ENCODE data around the gene HYCC1. TPM values are rescaled to one million over a fixed set of nuclear protein-coding genes. Genes with fewer than 3 reads are reported as not detected.
A peak's percentile ranks its signal among the peaks of the same experiment; 100 is the strongest.

HYCC1 gene
- total and polyA plus RNA-seq, 2 experiments from 2014 or later: 55.4 to 181 TPM

- DNase-seq (ENCODE audit: low spot score) (no peak), ATAC-seq (no peak)
- Histone ChIP-seq H3K27me3 (ENCODE audit: insufficient read depth) (no peaks in the 10 kb centered on the region; the same call in 1 of the 2 replicates), H3K4me1 (ENCODE audit: insufficient read depth) (no peaks in the 10 kb centered on the region), H3K9me2 (ENCODE audit: insufficient read depth) (peaks cover 4% of the 10 kb centered on the region; the same call in 1 of the 2 replicates), H3K79me2 (replicated peaks; ENCODE audit: insufficient read depth) (no peaks in the 10 kb centered on the region), H2AFZ (peak overlapping the region; percentile 75; the same call in 1 of the 2 replicates), H3K4me3 (no peak overlapping the region), H3K4me2 (no peak overlapping the region), H3K27ac (ENCODE audit: low read depth) (no peak overlapping the region), H3F3A (replicated peaks; ENCODE audit: low read depth) (no peaks in the 10 kb centered on the region), H3K36me3 (ENCODE audit: insufficient read depth) (no peaks in the 10 kb centered on the region), H4K20me1 (replicated peaks; ENCODE audit: insufficient read depth) (no peaks in the 10 kb centered on the region)
- Mint-ChIP-seq H3K27ac (no peak overlapping the region), H3K4me3 (no peak overlapping the region), H3K36me3 (ENCODE audit: low read depth) (no peaks in the 10 kb centered on the region), H3K27me3 (ENCODE audit: insufficient read depth, low read depth, poor library complexity) (no peaks in the 10 kb centered on the region), H3K4me1 (no peaks in the 10 kb centered on the region), H3K9me3 (no peaks in the 10 kb centered on the region)
- TF ChIP-seq CTCF (conservative IDR thresholded peaks at IDR 0.05; ENCODE audit: low read depth in 2 of 2) (no peak), POLR2AphosphoS5 (IDR thresholded peaks at IDR 0.05; ENCODE audit: low read depth) (no peak), JUNB (IDR thresholded peaks at IDR 0.05; ENCODE audit: unreplicated experiment) (no peak)
These were observed 12.2 kb upstream of the HYCC1 start for GRCh38 chr7:23026164-23026563.

- Mint-ChIP-seq H3K27me3 (ENCODE audit: insufficient read depth, low read depth, poor library complexity) (no peaks in the 10 kb centered on the region), H3K4me3 (no peak overlapping the region), H3K9me3 (no peaks in the 10 kb centered on the region), H3K36me3 (ENCODE audit: low read depth) (no peaks in the 10 kb centered on the region), H3K4me1 (no peaks in the 10 kb centered on the region), H3K27ac (no peak overlapping the region)
- ATAC-seq: no peak
- H3K36me3 ChIP-seq (ENCODE audit: insufficient read depth): no peaks in the 10 kb centered on the region
- peaks cover 4% of the 10 kb centered on the region; the same call in 1 of the 2 replicates for H3K9me2 ChIP-seq (ENCODE audit: insufficient read depth)
- H3K79me2 ChIP-seq (replicated peaks; ENCODE audit: insufficient read depth): no peaks in the 10 kb centered on the region
- no peak overlapping the region for H3K4me3 ChIP-seq
- H2AFZ ChIP-seq: no peak overlapping the region; the same call in 1 of the 2 replicates
- no peaks in the 10 kb centered on the region for H4K20me1 ChIP-seq (replicated peaks; ENCODE audit: insufficient read depth)
- no peak overlapping the region for H3K27ac ChIP-seq (ENCODE audit: low read depth)
- DNase-seq (ENCODE audit: low spot score): no peak
- no peak for TF ChIP-seq ZNF331 (CRISPR knock-in tag; IDR thresholded peaks at IDR 0.05; ENCODE audit: low read depth)
- TF ChIP-seq STAT1 (IDR thresholded peaks at IDR 0.05; ENCODE audit: unreplicated experiment): no peak
- no peak for TF ChIP-seq JUNB (IDR thresholded peaks at IDR 0.05; ENCODE audit: unreplicated experiment)
- TF ChIP-seq REST (IDR thresholded peaks at IDR 0.05; ENCODE audit: unreplicated experiment): no peak
- no peak for TF ChIP-seq CREB1 (CRISPR knock-in tag; IDR thresholded peaks at IDR 0.05; ENCODE audit: low read depth)
- H3K4me1 ChIP-seq (ENCODE audit: insufficient read depth): no peaks in the 10 kb centered on the region
- H3K27me3 ChIP-seq (ENCODE audit: insufficient read depth): no peaks in the 10 kb centered on the region; the same call in 1 of the 2 replicates
- no peak overlapping the region for H3K4me2 ChIP-seq
- H3F3A ChIP-seq (replicated peaks; ENCODE audit: low read depth): no peaks in the 10 kb centered on the region
These were observed 10.5 kb upstream of the HYCC1 start for GRCh38 chr7:23024454-23024853.

All from GM23338 (cell line).